Heart right ventricle (tissue), 16 donors: Measurements from ENCODE around the gene ECI1. TPM values are rescaled to one million over a fixed set of nuclear protein-coding genes. Genes with fewer than 3 reads are reported as not detected.

Experiments
- ATAC-seq, 8 donors: fragments of 200-7000 bp; cut with Tn5 transposase; one replicate each; pipeline ENCODE4 v1.9.1; 2020; ENCODE audit warnings: mild to moderate bottlenecking in 8 of 8, moderate library complexity in 8 of 8, moderate number of reproducible peaks in 1 of 8
- DNase-seq, 2 donors: peaks; one replicate each; pipeline ENCODE4 v3.0.0-alpha.2; 2020
- H3K27ac ChIP-seq, 10 donors: fragments of 200-600 bp; sonication (generic) in 2 of 10; one replicate each; pipeline versions ENCODE4 v1.5.0 to v1.8.0; 2020 to 2022; ENCODE audit warnings: mild to moderate bottlenecking in 3 of 10
- H3K27me3 ChIP-seq, 7 donors: fragments of 200-600 bp; one replicate each; pipeline ENCODE4 v1.8.0; 2021 to 2022; ENCODE audit warnings: mild to moderate bottlenecking in 2 of 7
- H3K36me3 ChIP-seq, 9 donors: fragments of 200-600 bp; sonication (generic) in 1 of 9; one replicate each; pipeline versions ENCODE4 v1.5.0 to v1.8.0; 2020 to 2022; ENCODE audit warnings: mild to moderate bottlenecking in 2 of 9
- H3K4me1 ChIP-seq, 9 donors: fragments of 200-600 bp; sonication (generic) in 1 of 9; one replicate each; pipeline versions ENCODE4 v1.5.0 to v1.8.0; 2020 to 2022; ENCODE audit warnings: mild to moderate bottlenecking in 4 of 9
- H3K4me3 ChIP-seq, 10 donors: fragments of 200-600 bp; sonication (generic) in 2 of 10; one replicate each; pipeline versions ENCODE4 v1.5.0 to v1.8.0; 2020 to 2022; ENCODE audit warnings: mild to moderate bottlenecking in 7 of 10, moderate library complexity in 2 of 10
- H3K9me3 ChIP-seq, 11 donors: fragments of 200-600 bp in 10 of 11; sonication (generic) in 2 of 11; one replicate each; pipeline versions ENCODE4 v1.5.0 to v1.8.0; 2013 to 2022; ENCODE audit warnings: mild to moderate bottlenecking in 2 of 11, control low read depth in 1 of 11, moderate library complexity in 1 of 11
- WGBS, 2 donors: extraction: QIAGEN DNeasy Blood & Tissue Kit; methylation state at CpG; one replicate each; pipeline ENCODE4 v1.1.7; 2013; ENCODE audit warnings: inconsistent platforms in 1 of 2; 5-methylcytosine and 5-hydroxymethylcytosine counted together
- intact Hi-C, 10 donors: fragments of 100-400 bp; cut with DNase I; formaldehyde crosslinking; loops; one replicate each; pipeline versions ENCODE4 v1.11.1 to v1.14.2; 2022
- polyA plus RNA-seq, 2 donors: library from polyadenylated mRNA; stranded (reverse); fragments of 200-250 nt; gene quantifications; one replicate each; pipeline ENCODE4 v1.2.3, GENCODE V29; 2013
- total RNA-seq, 10 donors: library from RNA; stranded (reverse); fragmentation: NEBNext Ultra II Directional in 3 of 10; extraction: Animal tissue kit (Norgen Biotek cat#: 25700) in 3 of 10; gene quantifications; one replicate each; pipeline versions ENCODE4 v1.2.1 to v1.2.4, GENCODE V29; 2021 to 2023
- TF ChIP-seq, protein P1 (sequence below), 9 donors: fragments of 200-600 bp; sonication (generic) in 2 of 9; IDR thresholded peaks; one replicate each; pipeline versions ENCODE4 v1.5.0 to v1.8.0; 2021 to 2022; ENCODE audit warnings: antibody characterized with exemption in 9 of 9, mild to moderate bottlenecking in 5 of 9, moderate library complexity in 1 of 9
- donor health status: Arrhythmogenic right ventricular cardiomyopathy.
- donor health status: ischemic (EF 13 %, LVEDD 7.1; RV severe dilation, severe dysfunction).
- donor health status: healthy with polysubstance abuse.
- donor health status: DM: no; HTN: yes; CAD: no.
- donor health status: DM: no; HTN: no; CAD: no.
- donor health status: ischemic (EF 25% LVEDD 6.9; RV normal size, moderate dysfunction).
- donor health status: ischemic (EF 25% LVEDD 5.7; RV mildly dilated, moderate dysfunction).
- donor health status: healthy.
- donor health status: DM: yes; HTN: yes; CAD: no.
- donor health status: Ischemic cardiomyopathy.
- donor health status: ischemic (EF 35%, LVEDD 5.7; RV mildly dilated, moderate dysfunction).
- donor health status: nonischemic (EF 11% LVEDD 7.7; RV severe dilation, severe dysfunction).
- donor health status: DM: yes; HTN: yes; CAD: no.
- donor health status: PGD.
- donor health status: ischemic (EF 29% LVEDD 5.4; RV normal size, mild dysfunction).
- donor health status: nonischemic (EF 23%, LVEDD 6.1; RV moderate dilation, normal function).

Gene ECI1
- total and polyA plus RNA-seq, 12 donors = 118 to 491 (median 155) TPM

DNA sequence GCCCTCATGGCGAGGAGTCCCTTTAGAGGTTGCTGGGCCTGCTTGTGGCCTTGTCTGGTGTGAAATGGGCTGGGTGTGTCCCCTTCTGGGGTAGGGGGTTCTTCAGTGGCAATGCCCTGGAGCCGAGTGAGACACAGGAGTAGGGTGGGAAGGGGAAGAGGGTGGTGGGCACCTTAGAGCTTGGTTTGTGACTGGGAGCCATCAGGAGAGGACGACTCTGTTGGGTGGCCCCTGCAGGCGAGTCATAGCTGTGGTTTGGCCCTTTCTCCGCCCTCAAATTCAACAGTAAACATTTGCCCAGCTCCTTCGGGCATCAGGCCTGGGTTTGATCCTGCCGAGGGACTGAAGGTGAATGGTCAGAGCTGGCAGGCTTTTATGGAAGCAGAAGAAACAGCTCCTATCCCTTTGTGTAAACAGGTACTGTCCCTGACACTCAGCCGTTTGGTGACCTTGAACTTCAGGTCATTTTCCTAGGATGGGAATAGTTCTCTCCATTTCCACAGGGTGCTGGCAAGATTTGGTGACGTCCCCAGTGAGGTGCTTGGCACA lies 25.1 kb downstream of the ECI1 start:
- Histone ChIP-seq H3K36me3 (peaks cover 2 to 55% (median 23%) of the 10 kb centered on the region in 9 donors), H3K27me3 (no peaks in the 10 kb centered on the region), H3K4me1 (peaks cover 10 to 32% (median 25%) of the 10 kb centered on the region in 9 donors), H3K4me3 (no peak overlapping the region), H3K9me3 (no peaks in the 10 kb centered on the region), H3K27ac (peak overlapping the region in 1 of 10 donors; percentile 35)
- WGBS, 2 donors = 71 to 74% methylated on average over 9 of the region's 9 CpGs
- TF ChIP-seq, protein P1, sequence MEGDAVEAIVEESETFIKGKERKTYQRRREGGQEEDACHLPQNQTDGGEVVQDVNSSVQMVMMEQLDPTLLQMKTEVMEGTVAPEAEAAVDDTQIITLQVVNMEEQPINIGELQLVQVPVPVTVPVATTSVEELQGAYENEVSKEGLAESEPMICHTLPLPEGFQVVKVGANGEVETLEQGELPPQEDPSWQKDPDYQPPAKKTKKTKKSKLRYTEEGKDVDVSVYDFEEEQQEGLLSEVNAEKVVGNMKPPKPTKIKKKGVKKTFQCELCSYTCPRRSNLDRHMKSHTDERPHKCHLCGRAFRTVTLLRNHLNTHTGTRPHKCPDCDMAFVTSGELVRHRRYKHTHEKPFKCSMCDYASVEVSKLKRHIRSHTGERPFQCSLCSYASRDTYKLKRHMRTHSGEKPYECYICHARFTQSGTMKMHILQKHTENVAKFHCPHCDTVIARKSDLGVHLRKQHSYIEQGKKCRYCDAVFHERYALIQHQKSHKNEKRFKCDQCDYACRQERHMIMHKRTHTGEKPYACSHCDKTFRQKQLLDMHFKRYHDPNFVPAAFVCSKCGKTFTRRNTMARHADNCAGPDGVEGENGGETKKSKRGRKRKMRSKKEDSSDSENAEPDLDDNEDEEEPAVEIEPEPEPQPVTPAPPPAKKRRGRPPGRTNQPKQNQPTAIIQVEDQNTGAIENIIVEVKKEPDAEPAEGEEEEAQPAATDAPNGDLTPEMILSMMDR (IDR thresholded peaks at IDR 0.05) = no peak
- intact Hi-C loops = no loop called here
- DNase-seq = no peak
- ATAC-seq = no peak

DNA sequence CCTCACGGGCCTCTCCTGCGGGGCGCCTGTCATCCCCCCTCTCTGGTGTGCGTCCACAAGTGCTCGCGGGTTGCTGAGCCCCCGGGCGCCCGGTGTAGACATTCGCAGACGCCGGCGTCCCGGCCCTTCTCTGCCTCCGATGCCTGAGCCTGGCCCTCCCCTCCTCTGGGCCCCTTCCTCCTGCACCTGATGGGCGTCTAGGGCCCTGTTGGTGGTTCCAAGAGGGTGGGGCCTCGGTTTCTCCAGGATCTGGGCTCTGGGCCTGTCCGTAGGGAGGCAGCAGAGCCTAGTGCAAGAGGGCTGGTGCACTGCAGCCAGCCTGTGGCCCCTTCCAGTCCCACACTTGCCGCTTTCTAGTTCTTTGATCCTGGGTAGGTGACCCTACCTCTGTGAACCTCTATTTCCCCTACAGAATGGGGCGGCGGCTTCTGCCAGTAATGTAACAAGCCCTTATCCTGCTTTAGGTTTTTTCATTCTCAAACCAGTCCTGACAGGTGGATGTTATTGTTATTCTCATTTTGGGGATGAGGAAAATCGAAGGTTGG lies 27.4 kb downstream of the ECI1 start:
- intact Hi-C loops = loop anchor here in 1 of 10 donors (5.0 kb wide), 1 partner anchor 212 kb away; no protein-coding TSS in a partner anchor
- Histone ChIP-seq H3K4me3 (peak overlapping the region; percentile 69 to 96 (median 92)), H3K36me3 (peaks cover 0 to 32% (median 12%) of the 10 kb centered on the region in 9 donors), H3K9me3 (no peaks in the 10 kb centered on the region), H3K27me3 (no peaks in the 10 kb centered on the region), H3K27ac (peak overlapping the region; percentile 49 to 96 (median 90)), H3K4me1 (peaks cover 10 to 32% (median 25%) of the 10 kb centered on the region in 9 donors)
- ATAC-seq (peak; percentile 22 to 66 (median 47)), DNase-seq (peak; percentile 33 to 43)
- WGBS, 2 donors = 7 to 8% methylated on average over 22 of the region's 22 CpGs
- TF ChIP-seq, protein P1 (IDR thresholded peaks at IDR 0.05) = peak in 2 of 9 donors; percentile 23 to 31

DNA sequence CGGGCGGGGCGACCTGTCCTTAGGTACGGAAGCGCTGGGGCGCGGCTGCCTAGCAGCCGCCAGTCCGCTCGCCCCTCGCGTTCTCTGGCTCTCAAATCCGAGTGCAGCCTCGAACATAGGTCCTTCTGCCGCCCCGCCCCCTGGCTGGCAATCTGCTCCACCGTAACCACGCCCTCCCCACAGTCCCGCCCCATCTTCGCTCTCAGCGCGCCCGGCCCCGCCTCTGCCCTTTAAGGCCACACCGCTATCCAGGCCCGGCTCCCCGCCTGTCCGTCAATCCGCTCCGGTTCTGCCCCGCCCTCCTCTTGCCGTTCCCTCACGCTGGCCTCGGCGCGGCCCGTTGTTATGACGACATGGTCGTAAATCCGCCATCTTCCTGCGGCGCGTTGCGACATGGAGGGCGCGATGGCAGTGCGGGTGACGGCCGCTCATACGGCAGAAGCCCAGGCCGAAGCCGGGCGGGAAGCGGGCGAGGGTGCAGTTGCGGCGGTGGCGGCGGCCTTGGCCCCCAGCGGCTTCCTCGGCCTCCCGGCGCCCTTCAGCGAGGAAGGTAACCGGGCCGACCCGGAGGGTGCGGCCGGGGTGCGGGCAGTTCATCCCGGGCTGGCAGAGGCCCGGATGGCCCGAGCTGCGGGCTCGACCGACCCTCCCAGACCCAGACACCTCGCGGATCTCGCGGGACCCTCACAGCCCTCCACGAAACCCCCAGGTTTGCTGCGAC lies 28.0 kb downstream of the ECI1 start, which contains the start of gene E4F1:
E4F1 (plus strand) TSS at position 371 of the 721 bp plus-strand sequence; CDS start at position 394, 23 bp downstream.
- intact Hi-C loops = loop anchor here in 1 of 10 donors (5.0 kb wide), 1 partner anchor 211 kb away; no protein-coding TSS in a partner anchor
- H3K27ac ChIP-seq = peak within 1 kb of the TSS; percentile 49 to 96 (median 90)
- ATAC-seq (peak; percentile 99 to 100 (median 100)), DNase-seq (peak; percentile 100)
- 0% methylated on average over 79 to 82 of the region's 82 CpGs for WGBS, 2 donors
- H3K9me3 ChIP-seq = no peaks in the 10 kb centered on the region
- H3K4me1 ChIP-seq = peaks cover 10 to 32% (median 25%) of the 10 kb centered on the region in 9 donors
- H3K4me3 ChIP-seq = peak within 1 kb of the TSS; percentile 69 to 96 (median 92)
- H3K27me3 ChIP-seq = no peaks in the 10 kb centered on the region
- H3K36me3 ChIP-seq = peaks cover 0 to 26% (median 5%) of the 10 kb centered on the region in 9 donors
- TF ChIP-seq, protein P1 (IDR thresholded peaks at IDR 0.05) = peak in 5 of 9 donors; percentile 8 to 34 (median 19)

DNA sequence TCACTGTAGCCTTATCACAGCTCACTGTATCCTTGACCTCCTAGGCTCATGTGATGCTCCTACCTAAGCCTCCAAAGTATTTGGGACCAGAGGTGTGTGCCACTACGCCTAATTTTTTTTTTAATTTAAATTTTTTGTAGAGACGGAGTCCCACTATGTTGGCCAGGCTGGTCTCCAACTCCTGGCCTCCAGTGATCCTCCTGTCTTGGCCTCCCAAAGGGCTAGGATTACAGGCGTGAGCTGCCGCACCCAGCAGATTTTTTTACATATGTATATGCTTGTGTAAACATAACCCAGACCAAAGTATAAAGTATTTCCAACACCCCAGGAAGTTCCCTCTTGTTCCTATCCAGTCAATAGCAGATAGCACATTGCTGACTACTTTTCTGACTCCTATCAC lies 35.1 kb downstream of the ECI1 start:
- 96 to 99% methylated on average over 4 of the region's 4 CpGs for WGBS, 2 donors
- no peak overlapping the region for H3K4me3 ChIP-seq
- H3K27ac ChIP-seq = no peak overlapping the region
- TF ChIP-seq, protein P1 (IDR thresholded peaks at IDR 0.05) = no peak
- intact Hi-C loops = no loop called here
- ATAC-seq = no peak
- peaks cover 17 to 37% (median 28%) of the 10 kb centered on the region in 9 donors for H3K4me1 ChIP-seq
- H3K9me3 ChIP-seq = no peaks in the 10 kb centered on the region
- no peak for DNase-seq
- H3K27me3 ChIP-seq = no peaks in the 10 kb centered on the region
- H3K36me3 ChIP-seq = no peaks in the 10 kb centered on the region
